MM.1S (cell line): Measurements from ENCODE around the gene DCLRE1B.

Experiments used
- EZH2 ChIP-seq: fragments of 300-600 bp; sonication (generic); optimal IDR thresholded peaks from 2 replicates; pipeline ENCODE3; 2017; ENCODE audit warnings: low read depth, mild to moderate bottlenecking, antibody characterized with exemption, low read length, mixed read lengths
- EZH2phosphoT487 ChIP-seq: fragments of 300-600 bp; sonication (generic); IDR thresholded peaks from 2 replicates; pipeline ENCODE4 v1.6.1; 2018; ENCODE audit warnings: antibody characterized with exemption, low read length
- TF ChIP-seq, protein P1 (sequence below): fragments of 300-600 bp; sonication (generic); IDR thresholded peaks from 2 replicates; pipeline ENCODE4 v1.5.1; 2016; ENCODE audit warnings: antibody characterized with exemption, low read length, mixed read lengths

DNA sequence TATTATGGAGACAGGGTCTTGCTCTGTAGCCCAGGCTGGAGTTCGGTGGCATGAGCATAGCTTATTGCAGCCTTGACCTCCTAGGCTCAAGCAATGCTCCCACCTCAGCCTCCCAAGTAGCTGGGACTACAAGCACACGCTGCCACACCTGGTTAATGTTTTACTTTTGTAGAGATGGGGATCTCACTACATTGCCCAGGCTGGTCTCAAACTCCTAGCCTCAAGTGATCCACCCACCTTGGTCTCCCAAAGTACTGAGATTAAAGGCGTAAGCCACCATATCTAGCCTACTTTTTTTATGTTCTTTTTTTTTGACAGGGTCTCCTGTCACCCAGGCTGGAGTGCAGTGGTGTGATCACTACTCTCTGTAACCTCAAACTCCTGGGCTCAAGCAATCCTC, 11.9 kb upstream of the DCLRE1B start:
- TF ChIP-seq, protein P1, sequence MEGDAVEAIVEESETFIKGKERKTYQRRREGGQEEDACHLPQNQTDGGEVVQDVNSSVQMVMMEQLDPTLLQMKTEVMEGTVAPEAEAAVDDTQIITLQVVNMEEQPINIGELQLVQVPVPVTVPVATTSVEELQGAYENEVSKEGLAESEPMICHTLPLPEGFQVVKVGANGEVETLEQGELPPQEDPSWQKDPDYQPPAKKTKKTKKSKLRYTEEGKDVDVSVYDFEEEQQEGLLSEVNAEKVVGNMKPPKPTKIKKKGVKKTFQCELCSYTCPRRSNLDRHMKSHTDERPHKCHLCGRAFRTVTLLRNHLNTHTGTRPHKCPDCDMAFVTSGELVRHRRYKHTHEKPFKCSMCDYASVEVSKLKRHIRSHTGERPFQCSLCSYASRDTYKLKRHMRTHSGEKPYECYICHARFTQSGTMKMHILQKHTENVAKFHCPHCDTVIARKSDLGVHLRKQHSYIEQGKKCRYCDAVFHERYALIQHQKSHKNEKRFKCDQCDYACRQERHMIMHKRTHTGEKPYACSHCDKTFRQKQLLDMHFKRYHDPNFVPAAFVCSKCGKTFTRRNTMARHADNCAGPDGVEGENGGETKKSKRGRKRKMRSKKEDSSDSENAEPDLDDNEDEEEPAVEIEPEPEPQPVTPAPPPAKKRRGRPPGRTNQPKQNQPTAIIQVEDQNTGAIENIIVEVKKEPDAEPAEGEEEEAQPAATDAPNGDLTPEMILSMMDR = no peak
- TF ChIP-seq EZH2phosphoT487 (no peak), EZH2 (no peak)
